GM12878 (cell line): Measurements from ENCODE around the gene C1RL. TPM values are rescaled to one million over a fixed set of nuclear protein-coding genes. Genes with fewer than 3 reads are reported as not detected.

ENCODE experiments used
- ATAC-seq: fragments of 200-7000 bp; cut with Tn5 transposase; 3 replicates; pipeline ENCODE4 v1.9.1; 2020; ENCODE audit warnings: mild to moderate bottlenecking, moderate library complexity
- BruUV-seq: library from RNA; stranded (reverse); fragments of 400-500 nt; replicated peaks from 2 replicates; lab custom pipeline; 2021; lab: Mats Ljungman, UMichigan
- CTCF ChIA-PET: fragments of 300-600 bp; sonication (Branson Sonifier 250); formaldehyde crosslinking; extraction: SDS; loops from one replicate; lab custom pipeline; 2021; ENCODE audit warnings: inconsistent platforms; lab: Yijun Ruan, JAX
- POLR2A ChIA-PET: fragments of 350-600 bp; formaldehyde crosslinking; extraction: SDS; loops from one replicate; lab custom pipeline; 2021; ENCODE audit warnings: inconsistent platforms; lab: Charles Lee
- RAD21 ChIA-PET: fragments of 300-600 bp; sonication (Branson Sonifier 250); formaldehyde crosslinking; loops from one replicate; lab custom pipeline; 2023; ENCODE audit warnings: antibody characterized with exemption; ENCODE audit not compliant: unreplicated experiment; lab: Charles Lee
- SMC1A ChIA-PET: fragments of 300-600 bp; sonication (Branson Sonifier 250); formaldehyde crosslinking; loops from one replicate; lab custom pipeline; 2023; ENCODE audit not compliant: unreplicated experiment, uncharacterized antibody; lab: Charles Lee
- DNase-seq: peaks from one replicate; pipeline ENCODE4 v3.0.0-alpha.2; 2011; ENCODE audit warnings: low read depth, low spot score
- FAIRE-seq: peaks from 3 replicates; lab custom pipeline; 2011; peaks lifted over from hg19 to GRCh38; lab: Jason Lieb, UNC
- H2AFZ ChIP-seq: 2 replicates; pipeline ENCODE4 v1.6.0; 2011; ENCODE audit warnings: low read depth, low read length, control low read depth; ENCODE audit not compliant: control insufficient read depth
- H3K27ac ChIP-seq: 2 replicates; pipeline ENCODE4 v1.5.1; 2011; ENCODE audit warnings: control low read depth; ENCODE audit not compliant: control insufficient read depth, insufficient read depth
- H3K27me3 ChIP-seq, 2 experiments: replicated peaks in 1 of 2; 2 replicates each; pipeline versions ENCODE4 v1.6.0 to v1.6.1; 2011; ENCODE audit warnings: low read length in 1 of 2; ENCODE audit not compliant: control insufficient read depth in 2 of 2, insufficient read depth in 2 of 2
- H3K36me3 ChIP-seq, 2 experiments: 2 replicates each; pipeline ENCODE4 v1.5.1; 2011; ENCODE audit warnings: low read length in 1 of 2; ENCODE audit not compliant: control insufficient read depth in 2 of 2, insufficient read depth in 2 of 2
- H3K4me1 ChIP-seq: 2 replicates; pipeline ENCODE4 v1.6.1; 2011; ENCODE audit warnings: mild to moderate bottlenecking, low read length, moderate library complexity, mixed read lengths; ENCODE audit not compliant: control insufficient read depth, insufficient read depth
- H3K4me2 ChIP-seq: 2 replicates; pipeline ENCODE4 v1.6.0; 2011; ENCODE audit warnings: control low read depth; ENCODE audit not compliant: control insufficient read depth, insufficient read depth
- H3K4me3 ChIP-seq: fragments of 200-600 bp; sonication (generic); 2 replicates; pipeline ENCODE4 v1.5.1; 2016
- H3K79me2 ChIP-seq: 2 replicates; pipeline ENCODE4 v1.6.0; 2011; ENCODE audit warnings: low read length; ENCODE audit not compliant: control insufficient read depth, insufficient read depth
- H3K9ac ChIP-seq: 2 replicates; pipeline ENCODE4 v1.8.0; 2011; ENCODE audit warnings: low read length, control low read depth, mixed read lengths; ENCODE audit not compliant: control insufficient read depth, insufficient read depth
- H3K9me3 ChIP-seq: replicated peaks from 3 replicates; pipeline ENCODE4 v1.5.1; 2011; ENCODE audit warnings: mild to moderate bottlenecking, low read length; ENCODE audit not compliant: control insufficient read depth, insufficient read depth
- H4K20me1 ChIP-seq: 2 replicates; pipeline ENCODE4 v1.6.0; 2011; ENCODE audit not compliant: control insufficient read depth, insufficient read depth
- ATF7 ChIP-seq: fragments of 450-650 bp; IDR thresholded peaks from 2 replicates; pipeline ENCODE4 v1.6.1; 2016; ENCODE audit warnings: low read depth, mild to moderate bottlenecking
- BCL11A ChIP-seq: IDR thresholded peaks from 2 replicates; pipeline ENCODE4 v1.6.1; 2011; ENCODE audit warnings: low read depth, low read length
- CBX5 ChIP-seq: sonication (generic); IDR thresholded peaks from 2 replicates; pipeline ENCODE4 v1.6.1; 2016; ENCODE audit warnings: low read depth, moderate library complexity, mild to moderate bottlenecking, inconsistent platforms
- NRF1 ChIP-seq: conservative IDR thresholded peaks from 2 replicates; pipeline ENCODE4 v1.6.1; 2011; ENCODE audit warnings: mild to moderate bottlenecking, low read depth, low read length, improper control_type of control experiment
- RELA ChIP-seq: fragments of 450-650 bp; IDR thresholded peaks from 2 replicates; pipeline ENCODE4 v1.8.0; 2014; ENCODE audit warnings: borderline replicate concordance; ENCODE audit not compliant: partially characterized antibody
- SRF ChIP-seq, 2 experiments: IDR thresholded peaks; 2 replicates each; pipeline ENCODE4 v1.6.1; 2011; ENCODE audit warnings: low read depth in 2 of 2, low read length in 2 of 2, mild to moderate bottlenecking in 1 of 2, moderate library complexity in 1 of 2
- WGBS: methylation state at CpG from one replicate; pipeline ENCODE4 v1.1.6; 2016; ENCODE audit warnings: low lambda C conversion rate; ENCODE audit not compliant: insufficient replicate concordance, insufficient coverage; ENCODE audit errors: missing lambda C conversion rate; 5-methylcytosine and 5-hydroxymethylcytosine counted together
- in situ Hi-C: fragments of 300-500 bp; cut with MboI; formaldehyde crosslinking; loops from 9 replicates; pipeline ENCODE4 v1.14.3; 2018; ENCODE audit warnings: mixed read lengths
- intact Hi-C: fragments of 100-400 bp; cut with micrococcal nuclease; formaldehyde crosslinking; loops from one replicate; pipeline ENCODE4 v1.14.2; 2022; ENCODE audit not compliant: unreplicated experiment
- polyA plus RNA-seq, 11 experiments: library from polyadenylated mRNA; depleted of rRNA in 4 of 11; unstranded in 6 of 11; stranded (reverse) in 5 of 11; fragments of >200 nt; fragmentation: Nextera tagmentation in 4 of 11; fragmentation: Illumina TruSeq in 1 of 11; extraction: Ambion mirVana in 4 of 11; extraction: Trizol in 1 of 11; gene quantifications; 1 replicate in 1 of 11; 2 replicates in 10 of 11; pipeline versions ENCODE4 v1.2.1 to v1.2.3, GENCODE V29; 2011 to 2016; ENCODE audit warnings: inconsistent platforms in 2 of 11, missing spikeins in 2 of 11, low read depth in 1 of 11
- total RNA-seq, 4 experiments: library from RNA; depleted of rRNA in 3 of 4; stranded (reverse); fragments of >200 nt in 3 of 4; fragmentation: Illumina TruSeq in 1 of 4; extraction: Trizol in 1 of 4; gene quantifications; 2 replicates each; pipeline versions ENCODE4 v1.2.1 to v1.2.3, GENCODE V29; 2013 to 2021
- TF ChIP-seq, protein P1 (sequence below): IDR thresholded peaks from 2 replicates; pipeline ENCODE4 v1.6.1; 2012; ENCODE audit warnings: low read length, inconsistent platforms
- TF ChIP-seq, protein P2 (sequence below): fragments of 450-650 bp; IDR thresholded peaks from 2 replicates; pipeline ENCODE4 v1.6.1; 2018; ENCODE audit warnings: mild to moderate bottlenecking, low read depth, moderate library complexity; ENCODE audit not compliant: partially characterized antibody

C1RL gene
- total and polyA plus RNA-seq, 10 of the 15 experiments (the other 5 are each of a cell fraction or from before 2014, with no cell fraction given), result 1.3 to 12.8 (median 8.1) TPM

DNA sequence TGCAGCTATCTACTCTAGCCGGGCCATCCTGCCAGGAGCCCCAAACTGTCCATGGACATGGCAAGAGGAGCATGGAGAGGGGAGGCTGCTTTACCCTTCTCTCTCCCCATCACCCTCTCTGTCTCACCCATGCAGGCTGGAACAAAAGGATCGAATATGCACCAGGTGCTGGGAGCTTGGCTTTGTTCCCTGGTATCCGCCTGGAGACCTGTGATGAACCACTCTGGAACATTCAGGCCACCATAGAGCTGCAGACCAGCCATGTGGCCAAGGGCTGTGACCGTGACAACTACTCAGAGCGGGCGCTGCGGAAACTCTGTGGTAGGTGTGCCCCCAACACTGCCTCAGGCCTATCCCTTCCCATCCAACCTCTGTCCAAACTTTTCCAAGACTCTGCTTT, 27.1 kb upstream of the C1RL start:
- Histone ChIP-seq H3K9me3 (no peaks in the 10 kb centered on the region), H2AFZ (no peak overlapping the region), H3K36me3 (peaks cover 7 to 10% of the 10 kb centered on the region in 2 experiments; a peak in 3 of 4 replicates), H3K4me2 (no peak overlapping the region), H3K4me3 (no peak overlapping the region), H3K9ac (no peak overlapping the region), H4K20me1 (no peaks in the 10 kb centered on the region), H3K79me2 (no peaks in the 10 kb centered on the region), H3K4me1 (peaks cover 6% of the 10 kb centered on the region), H3K27ac (no peak overlapping the region), H3K27me3 (no peaks in the 10 kb centered on the region)
- ChIA-PET SMC1A (no interaction called here), CTCF (no interaction called here), RAD21 (no interaction called here), POLR2A (no interaction called here)
- no peak for FAIRE-seq
- no TSS peak for BruUV-seq
- ATAC-seq, result no peak
- no peak for TF ChIP-seq RELA
- TF ChIP-seq BCL11A, result no peak
- TF ChIP-seq CBX5, result no peak
- TF ChIP-seq, protein P1, sequence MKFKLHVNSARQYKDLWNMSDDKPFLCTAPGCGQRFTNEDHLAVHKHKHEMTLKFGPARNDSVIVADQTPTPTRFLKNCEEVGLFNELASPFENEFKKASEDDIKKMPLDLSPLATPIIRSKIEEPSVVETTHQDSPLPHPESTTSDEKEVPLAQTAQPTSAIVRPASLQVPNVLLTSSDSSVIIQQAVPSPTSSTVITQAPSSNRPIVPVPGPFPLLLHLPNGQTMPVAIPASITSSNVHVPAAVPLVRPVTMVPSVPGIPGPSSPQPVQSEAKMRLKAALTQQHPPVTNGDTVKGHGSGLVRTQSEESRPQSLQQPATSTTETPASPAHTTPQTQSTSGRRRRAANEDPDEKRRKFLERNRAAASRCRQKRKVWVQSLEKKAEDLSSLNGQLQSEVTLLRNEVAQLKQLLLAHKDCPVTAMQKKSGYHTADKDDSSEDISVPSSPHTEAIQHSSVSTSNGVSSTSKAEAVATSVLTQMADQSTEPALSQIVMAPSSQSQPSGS, result no peak
- no peak for TF ChIP-seq SRF (IDR thresholded peaks at IDR 0.05; ENCODE audit: low read depth in 2 of 2, low read length in 2 of 2)
- TF ChIP-seq ATF7, result no peak
- TF ChIP-seq, protein P2, sequence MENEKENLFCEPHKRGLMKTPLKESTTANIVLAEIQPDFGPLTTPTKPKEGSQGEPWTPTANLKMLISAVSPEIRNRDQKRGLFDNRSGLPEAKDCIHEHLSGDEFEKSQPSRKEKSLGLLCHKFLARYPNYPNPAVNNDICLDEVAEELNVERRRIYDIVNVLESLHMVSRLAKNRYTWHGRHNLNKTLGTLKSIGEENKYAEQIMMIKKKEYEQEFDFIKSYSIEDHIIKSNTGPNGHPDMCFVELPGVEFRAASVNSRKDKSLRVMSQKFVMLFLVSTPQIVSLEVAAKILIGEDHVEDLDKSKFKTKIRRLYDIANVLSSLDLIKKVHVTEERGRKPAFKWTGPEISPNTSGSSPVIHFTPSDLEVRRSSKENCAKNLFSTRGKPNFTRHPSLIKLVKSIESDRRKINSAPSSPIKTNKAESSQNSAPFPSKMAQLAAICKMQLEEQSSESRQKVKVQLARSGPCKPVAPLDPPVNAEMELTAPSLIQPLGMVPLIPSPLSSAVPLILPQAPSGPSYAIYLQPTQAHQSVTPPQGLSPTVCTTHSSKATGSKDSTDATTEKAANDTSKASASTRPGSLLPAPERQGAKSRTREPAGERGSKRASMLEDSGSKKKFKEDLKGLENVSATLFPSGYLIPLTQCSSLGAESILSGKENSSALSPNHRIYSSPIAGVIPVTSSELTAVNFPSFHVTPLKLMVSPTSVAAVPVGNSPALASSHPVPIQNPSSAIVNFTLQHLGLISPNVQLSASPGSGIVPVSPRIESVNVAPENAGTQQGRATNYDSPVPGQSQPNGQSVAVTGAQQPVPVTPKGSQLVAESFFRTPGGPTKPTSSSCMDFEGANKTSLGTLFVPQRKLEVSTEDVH, result no peak
- no peak for TF ChIP-seq NRF1
- in situ Hi-C loops (no loop called here), intact Hi-C loops (no loop called here)
- 92% methylated on average over 7 of the region's 7 CpGs for WGBS
- no peak for DNase-seq
